Activated CD8-positive, alpha-beta T cell treated with anti-CD3 and anti-CD28 coated beads for 36 hours (primary cell): Measurements from ENCODE around the gene FAM9C. TPM values are rescaled to one million over a fixed set of nuclear protein-coding genes. Genes with fewer than 3 reads are reported as not detected.

ENCODE experiments used
- ATAC-seq: fragments of 200-7000 bp; cut with Tn5 transposase; one replicate; pipeline ENCODE4 v1.10.0; 2021; ENCODE audit warnings: mild to moderate bottlenecking, moderate library complexity
- CTCF ChIA-PET: fragments of 350-600 bp; sonication (Branson Sonifier 250); formaldehyde crosslinking; loops from one replicate; lab custom pipeline; 2021; ENCODE audit warnings: antibody characterized with exemption; lab: Charles Lee
- POLR2A ChIA-PET: fragments of 350-600 bp; sonication (Branson Sonifier 250); formaldehyde crosslinking; loops from one replicate; lab custom pipeline; 2021; ENCODE audit warnings: antibody characterized with exemption; lab: Charles Lee
- DNase-seq: peaks from one replicate; pipeline ENCODE4 v3.0.0-alpha.2; 2020
- H3K27ac Mint-ChIP-seq: one replicate; pipeline ENCODE4 v1.8.0; 2021; ENCODE audit warnings: mild to moderate bottlenecking, mixed read lengths
- H3K27me3 Mint-ChIP-seq: one replicate; pipeline ENCODE4 v1.8.0; 2021; ENCODE audit warnings: mixed read lengths
- H3K36me3 Mint-ChIP-seq: one replicate; pipeline ENCODE4 v1.8.0; 2021; ENCODE audit warnings: low read depth, mixed read lengths
- H3K4me1 Mint-ChIP-seq: one replicate; pipeline ENCODE4 v1.8.0; 2021; ENCODE audit warnings: low read depth, mixed read lengths
- H3K4me3 Mint-ChIP-seq: one replicate; pipeline ENCODE4 v1.8.0; 2021; ENCODE audit warnings: mild to moderate bottlenecking, moderate library complexity, mixed read lengths
- H3K9me3 Mint-ChIP-seq: one replicate; pipeline ENCODE4 v1.8.0; 2021; ENCODE audit warnings: mixed read lengths
- CTCF ChIP-seq: fragments of 200-600 bp; IDR thresholded peaks from one replicate; pipeline ENCODE4 v1.8.0; 2022; ENCODE audit warnings: antibody characterized with exemption, mild to moderate bottlenecking
- intact Hi-C: fragments of 100-400 bp; cut with micrococcal nuclease; formaldehyde crosslinking; loops from one replicate; pipeline ENCODE4 v1.10.0; 2022
- total RNA-seq, 2 experiments: library from RNA; stranded (reverse); gene quantifications; one replicate each; pipeline ENCODE4 v1.2.3, GENCODE V29; 2021

The FAM9C gene
- total RNA-seq, result not detected

DNA sequence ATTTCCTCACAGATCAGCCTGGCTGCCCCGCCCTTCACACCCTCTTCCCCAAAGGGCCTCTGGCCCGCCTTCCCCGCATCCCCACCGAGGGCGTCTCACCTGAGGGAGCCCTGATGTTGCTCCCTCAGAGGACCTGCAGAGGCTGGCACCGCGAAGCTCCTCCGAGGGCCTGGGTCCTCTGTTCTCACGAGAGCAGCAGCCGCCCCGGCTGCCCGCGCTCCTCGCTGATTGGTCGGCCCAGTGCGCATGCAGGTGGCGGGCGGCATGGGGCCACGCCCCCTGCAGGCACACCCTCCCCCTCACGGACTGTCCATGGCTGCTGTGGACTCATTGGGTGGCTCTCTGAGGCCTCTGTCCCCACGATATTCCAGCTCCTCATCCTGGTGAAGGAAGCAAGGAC, at the start of gene FAM9C:
Gene FAM9C (minus strand): TSS at position 180 of the 400 bp plus-strand sequence. CDS start 831 bp downstream, outside the sequence.
- Mint-ChIP-seq H3K27ac (no peak within 1 kb of the TSS), H3K27me3 (no peaks in the 10 kb centered on the region), H3K9me3 (peaks cover 3% of the 10 kb centered on the region), H3K4me3 (no peak within 1 kb of the TSS), H3K36me3 (no peaks in the 10 kb centered on the region), H3K4me1 (peaks cover 43% of the 10 kb centered on the region)
- intact Hi-C loops, result no loop called here
- TF ChIP-seq CTCF, result no peak
- DNase-seq (no peak), ATAC-seq (no peak)
- ChIA-PET POLR2A (interaction anchor here (1.9 kb wide), 1 partner anchor 67 kb away, joined by 6 read pairs; no protein-coding TSS in a partner anchor), CTCF (no interaction called here)

DNA sequence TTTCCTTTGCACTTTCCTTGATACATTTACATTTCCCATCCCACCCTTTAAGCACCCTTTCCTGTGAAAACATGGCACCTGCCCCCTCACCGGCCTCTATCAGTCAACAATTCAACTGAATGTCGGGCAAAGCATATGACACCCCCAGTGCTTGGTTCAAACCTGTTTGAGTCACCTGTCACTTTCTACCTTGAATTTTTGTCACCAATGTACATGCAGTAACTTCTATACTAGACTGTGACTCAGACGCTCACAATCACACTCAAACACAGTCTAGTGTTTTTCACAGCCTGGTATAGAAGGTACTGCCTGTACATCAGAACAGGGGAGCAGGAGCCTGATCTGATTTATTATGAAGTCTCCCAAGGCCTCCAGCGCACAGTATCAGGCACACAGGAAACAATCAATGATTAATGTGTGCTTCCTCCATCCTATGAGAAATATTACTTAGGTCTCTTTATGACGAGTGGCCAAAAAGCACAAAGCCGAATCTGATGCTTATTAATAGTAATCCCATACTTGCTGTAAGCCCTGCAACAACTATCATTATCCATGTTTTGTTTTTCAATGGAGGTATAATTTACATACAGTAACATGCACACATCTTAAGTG, 49.2 kb upstream of the FAM9C start:
- H3K27me3 Mint-ChIP-seq, result no peaks in the 10 kb centered on the region
- peak; percentile 45 for ATAC-seq
- TF ChIP-seq CTCF, result no peak
- no peaks in the 10 kb centered on the region for H3K9me3 Mint-ChIP-seq
- H3K36me3 Mint-ChIP-seq, result peaks cover 4% of the 10 kb centered on the region
- peaks cover 72% of the 10 kb centered on the region for H3K4me1 Mint-ChIP-seq
- ChIA-PET CTCF (interaction anchor here (4.2 to 5.4 kb wide), 2 partner anchors 147 to 395 kb away, joined by 44 to 47 read pairs; no protein-coding TSS in a partner anchor), POLR2A (interaction anchor here (0.6 to 19.9 kb wide), 6 partner anchors 42 to 380 kb away, joined by 3 to 333 read pairs (median 4); partner anchors contain the start of gene TMSB4X)
- peak; percentile 49 for DNase-seq
- peak overlapping the region; percentile 97 for H3K27ac Mint-ChIP-seq
- intact Hi-C loops, result loop anchor here (2.0 to 10.0 kb wide), 4 partner anchors 71 to 393 kb away; no protein-coding TSS in a partner anchor
- H3K4me3 Mint-ChIP-seq, result peak overlapping the region; percentile 74

DNA sequence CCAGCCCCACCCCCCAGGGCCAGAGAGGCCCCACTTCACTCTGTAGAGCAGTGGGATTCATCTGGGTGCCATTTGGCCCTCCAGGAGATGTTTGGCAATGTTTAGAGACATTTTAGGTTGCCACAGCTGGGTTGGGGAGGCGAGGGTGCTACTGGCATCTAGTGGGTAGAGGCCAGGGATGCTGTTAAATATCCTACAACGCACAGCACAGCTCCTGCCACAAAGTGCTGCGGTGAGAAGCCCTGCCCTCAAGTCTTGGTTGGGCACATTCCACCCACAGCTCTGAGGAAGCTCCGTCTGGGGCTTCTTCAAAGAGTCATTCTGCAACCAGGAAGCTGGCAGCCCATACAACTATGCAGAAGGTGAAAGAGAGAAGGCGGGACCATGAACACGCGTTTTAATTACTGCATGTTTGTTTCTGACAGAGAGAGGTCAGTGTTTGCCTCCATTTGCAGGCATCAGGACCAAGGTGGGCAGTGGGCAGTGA, 48.1 kb upstream of the FAM9C start:
- ATAC-seq (peak; percentile 61), DNase-seq (peak; percentile 88)
- TF ChIP-seq CTCF, result no peak
- intact Hi-C loops, result loop anchor here (2.0 to 10.0 kb wide), 4 partner anchors 72 to 394 kb away; no protein-coding TSS in a partner anchor
- H3K9me3 Mint-ChIP-seq, result no peaks in the 10 kb centered on the region
- POLR2A ChIA-PET, result interaction anchor here (0.6 to 19.9 kb wide), 15 partner anchors 10 to 396 kb away, joined by 3 to 333 read pairs (median 4); partner anchors contain the start of gene TMSB4X
- peaks cover 79% of the 10 kb centered on the region for H3K4me1 Mint-ChIP-seq
- CTCF ChIA-PET, result interaction anchor here (0.7 to 5.4 kb wide), 17 partner anchors 13 to 400 kb away, joined by 3 to 47 read pairs (median 5); partner anchors contain the start of gene TMSB4X
- H3K4me3 Mint-ChIP-seq, result peak overlapping the region; percentile 74
- no peaks in the 10 kb centered on the region for H3K27me3 Mint-ChIP-seq
- peak overlapping the region; percentile 97 for H3K27ac Mint-ChIP-seq
- peaks cover 4% of the 10 kb centered on the region for H3K36me3 Mint-ChIP-seq

DNA sequence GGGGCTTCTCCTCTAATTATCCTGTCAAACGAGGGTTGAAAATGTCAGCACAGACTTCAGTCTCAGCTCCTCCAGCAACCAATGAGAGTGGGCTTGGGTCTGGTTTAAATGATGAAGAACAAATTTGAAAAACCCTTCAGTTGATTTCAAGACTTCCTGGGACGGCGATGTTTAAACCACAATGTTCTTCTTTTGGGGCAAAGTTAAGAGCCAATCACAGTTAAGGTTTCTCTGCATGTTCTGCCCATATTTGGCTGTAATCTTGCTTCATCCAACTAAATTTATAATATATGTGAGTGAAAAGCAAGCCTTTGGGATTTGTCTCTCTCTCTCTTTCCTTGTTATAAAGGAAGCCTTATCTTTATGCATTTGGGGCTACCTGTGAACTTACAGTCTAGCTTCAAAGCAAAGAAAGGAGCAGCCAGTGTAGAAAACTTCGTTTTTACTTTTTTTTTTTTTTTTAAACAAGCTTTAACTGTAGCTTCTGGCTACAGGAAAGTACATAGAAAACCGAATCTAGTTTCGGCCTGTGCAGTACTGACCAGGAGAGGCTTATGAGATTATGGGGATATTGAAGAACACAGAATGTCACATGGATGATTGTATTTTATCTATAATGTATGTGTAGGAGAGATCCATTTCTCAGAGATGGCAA, 46.8 kb upstream of the FAM9C start:
- intact Hi-C loops, result loop anchor here (10.0 kb wide), 2 partner anchors 74 to 164 kb away; no protein-coding TSS in a partner anchor
- ATAC-seq, result peak; percentile 10
- H3K4me1 Mint-ChIP-seq, result peaks cover 83% of the 10 kb centered on the region
- ChIA-PET POLR2A (interaction anchor here (0.8 to 19.9 kb wide), 13 partner anchors 14 to 142 kb away, joined by 3 to 333 read pairs (median 6); partner anchors contain the start of gene TMSB4X), CTCF (interaction anchor here (0.6 to 5.4 kb wide), 14 partner anchors 9 to 397 kb away, joined by 3 to 47 read pairs (median 6); no protein-coding TSS in a partner anchor)
- no peaks in the 10 kb centered on the region for H3K9me3 Mint-ChIP-seq
- H3K27ac Mint-ChIP-seq, result peak overlapping the region; percentile 97
- no peak for TF ChIP-seq CTCF
- no peaks in the 10 kb centered on the region for H3K27me3 Mint-ChIP-seq
- peak overlapping the region; percentile 68 for H3K4me3 Mint-ChIP-seq
- peak; percentile 61 for DNase-seq
- peaks cover 1% of the 10 kb centered on the region for H3K36me3 Mint-ChIP-seq
